Kidney (tissue), 14 donors: Measurements from ENCODE around the gene KIF16B. TPM values are rescaled to one million over a fixed set of nuclear protein-coding genes. Genes with fewer than 3 reads are reported as not detected.

Experiments used
- DNase-seq, 5 donors: peaks; one replicate each; pipeline ENCODE4 v3.0.0-alpha.2; 2013 to 2020
- FAIRE-seq: peaks from 2 replicates; lab custom pipeline; 2012; peaks lifted over from hg19 to GRCh38; lab: Jason Lieb, UNC
- H3K27ac ChIP-seq, 2 donors: one replicate each; pipeline ENCODE4 v1.7.0; 2013; ENCODE audit warnings: low read depth in 2 of 2, low read length in 2 of 2, inconsistent platforms in 1 of 2
- H3K27me3 ChIP-seq: one replicate; pipeline ENCODE4 v1.7.1; 2013; ENCODE audit warnings: low read length, inconsistent platforms; ENCODE audit not compliant: control insufficient read depth, insufficient read depth
- H3K36me3 ChIP-seq, 3 donors: one replicate each; pipeline versions ENCODE4 v1.7.0 to v1.7.1; 2013; ENCODE audit warnings: low read length in 3 of 3, control low read depth in 1 of 3, inconsistent platforms in 1 of 3; ENCODE audit not compliant: insufficient read depth in 3 of 3, control insufficient read depth in 2 of 3
- H3K4me1 ChIP-seq, 3 donors: one replicate each; pipeline versions ENCODE4 v1.7.0 to v1.7.1; 2013; ENCODE audit warnings: low read length in 3 of 3, inconsistent platforms in 1 of 3, low read depth in 1 of 3; ENCODE audit not compliant: control insufficient read depth in 2 of 3, insufficient read depth in 2 of 3
- H3K4me3 ChIP-seq, 3 donors: one replicate each; pipeline versions ENCODE4 v1.7.0 to v1.8.1; 2013; ENCODE audit warnings: low read length in 3 of 3, control low read depth in 1 of 3, inconsistent platforms in 1 of 3
- H3K9ac ChIP-seq, 3 donors: one replicate each; pipeline versions ENCODE4 v1.7.0 to v1.7.1; 2013; ENCODE audit warnings: low read length in 3 of 3, control low read depth in 1 of 3, inconsistent platforms in 1 of 3
- H3K9me3 ChIP-seq, 3 donors: one replicate each; pipeline versions ENCODE4 v1.7.0 to v1.7.1; 2013; ENCODE audit warnings: low read length in 3 of 3, control low read depth in 1 of 3, inconsistent platforms in 1 of 3; ENCODE audit not compliant: control insufficient read depth in 2 of 3, insufficient read depth in 1 of 3
- CTCF ChIP-seq: IDR thresholded peaks from 3 replicates; pipeline ENCODE4 v1.5.1; 2012; ENCODE audit warnings: mild to moderate bottlenecking, moderate library complexity, borderline replicate concordance; ENCODE audit not compliant: insufficient read depth; ENCODE audit errors: extremely low read depth
- intact Hi-C: fragments of 100-400 bp; cut with DNase I; formaldehyde crosslinking; loops from one replicate; pipeline ENCODE4 v1.11.1; 2022
- polyA plus RNA-seq: library from polyadenylated mRNA; stranded (reverse); fragments of 350-450 nt; fragmentation: Illumina TruSeq; extraction: RNeasy Lipid Tissue Mini Kit (QIAGEN cat#74804); gene quantifications from one replicate; pipeline ENCODE4 v1.2.3, GENCODE V29; 2014; ENCODE audit warnings: low read depth, low replicate concordance; ENCODE audit not compliant: insufficient read depth
- total RNA-seq: library from RNA; stranded (reverse); fragmentation: NEBNext Ultra II Directional; extraction: Animal tissue kit (Norgen Biotek cat#: 25700); gene quantifications from one replicate; pipeline ENCODE4 v1.2.1, GENCODE V29; 2021
- donor health status: control.
- donor health status: control.
- donor health status: control.
- donor health status: control.
- donor health status: control.
- donor health status: DM: yes; HTN: yes; CAD: no.
- donor health status: Normal renal cell carcinoma (clear cell type).

The KIF16B gene
- total and polyA plus RNA-seq, 2 donors from 2014 or later = 15.0 to 19.7 TPM

GRCh38 chr20:16317445-16318362, 255.5 kb downstream of the KIF16B start:
- Histone ChIP-seq H3K27ac (no peak overlapping the region), H3K9ac (no peak overlapping the region), H3K27me3 (no peaks in the 10 kb centered on the region), H3K4me3 (no peak overlapping the region), H3K9me3 (no peaks in the 10 kb centered on the region), H3K36me3 (peaks cover 0 to 2% (median 0%) of the 10 kb centered on the region in 3 donors), H3K4me1 (no peaks in the 10 kb centered on the region)
- intact Hi-C loops = no loop called here
- DNase-seq (no peak), FAIRE-seq (no peak)
- TF ChIP-seq CTCF = no peak

- DNase-seq (no peak), FAIRE-seq (no peak)
- intact Hi-C loops = no loop called here
Observed at GRCh38 chr20:16316513-16316912, 256.7 kb downstream of the KIF16B start.

GRCh38 chr20:16314748-16315159, 258.5 kb downstream of the KIF16B start:
- DNase-seq (no peak), FAIRE-seq (no peak)
- H3K4me3 ChIP-seq = no peak overlapping the region
- H3K27me3 ChIP-seq = no peaks in the 10 kb centered on the region
- no peak overlapping the region for H3K27ac ChIP-seq
- H3K9ac ChIP-seq = no peak overlapping the region
- H3K9me3 ChIP-seq = no peaks in the 10 kb centered on the region
- no peaks in the 10 kb centered on the region for H3K4me1 ChIP-seq
- peaks cover 0 to 2% (median 0%) of the 10 kb centered on the region in 3 donors for H3K36me3 ChIP-seq
- intact Hi-C loops = no loop called here
- TF ChIP-seq CTCF = no peak

More at GRCh38 chr20:16316513-16316912, 256.7 kb downstream of the KIF16B start:
- Histone ChIP-seq H3K27ac (no peak overlapping the region), H3K9me3 (no peaks in the 10 kb centered on the region), H3K27me3 (no peaks in the 10 kb centered on the region), H3K4me3 (no peak overlapping the region), H3K9ac (no peak overlapping the region), H3K4me1 (no peaks in the 10 kb centered on the region), H3K36me3 (peaks cover 0 to 2% (median 0%) of the 10 kb centered on the region in 3 donors)
- TF ChIP-seq CTCF = no peak
